ENCODE data around the gene PKD1. TPM values are rescaled to one million over a fixed set of nuclear protein-coding genes. Genes with fewer than 3 reads are reported as not detected.

The PKD1 gene
- total and polyA plus RNA-seq, 2 of the 13 experiments (the other 11 are each of a cell fraction or from before 2014, with no cell fraction given), result 22.1 to 23.0 TPM

- peak; percentile 56; the same call in 1 of the 2 replicates for TF ChIP-seq NFAT5 (CRISPR knock-in tag; IDR thresholded peaks at IDR 0.05)
- TF ChIP-seq GABPB1 (CRISPR knock-in tag; IDR thresholded peaks at IDR 0.05), result peak; percentile 55
- no peak for TF ChIP-seq ZNF704 (CRISPR knock-in tag; IDR thresholded peaks at IDR 0.05; ENCODE audit: borderline replicate concordance)
- TF ChIP-seq ZNF75D (CRISPR knock-in tag; IDR thresholded peaks at IDR 0.05; ENCODE audit: borderline replicate concordance), result no peak
- TF ChIP-seq ZNF557 (CRISPR knock-in tag; IDR thresholded peaks at IDR 0.05), result no peak
- TF ChIP-seq FOXA1 (IDR thresholded peaks at IDR 0.05), result no peak
- peak; percentile 76; the same call in 1 of the 2 replicates for TF ChIP-seq FOXA1 (CRISPR knock-in tag; IDR thresholded peaks at IDR 0.05)
- TF ChIP-seq AFF4 (CRISPR knock-in tag; IDR thresholded peaks at IDR 0.05), result no peak
- TF ChIP-seq ATF2 (CRISPR knock-in tag; IDR thresholded peaks at IDR 0.05), result no peak
- peak; percentile 91; the same call in 1 of the 2 replicates for TF ChIP-seq TBX2 (CRISPR knock-in tag; IDR thresholded peaks at IDR 0.05; ENCODE audit: borderline replicate concordance)
- TF ChIP-seq POLR2AphosphoS2 (IDR thresholded peaks at IDR 0.05; ENCODE audit: low read depth, low read length), result no peak
- TF ChIP-seq CERS6 (CRISPR knock-in tag; IDR thresholded peaks at IDR 0.05), result no peak
- TF ChIP-seq ZNF790 (CRISPR knock-in tag; IDR thresholded peaks at IDR 0.05; ENCODE audit: borderline replicate concordance), result no peak
- no peak for TF ChIP-seq HNRNPH1 (optimal IDR thresholded peaks at IDR 0.05; ENCODE audit: low read depth, low read length)
- no peak for TF ChIP-seq TCF12 (IDR thresholded peaks at IDR 0.05)
- TF ChIP-seq TCF12 (CRISPR knock-in tag; IDR thresholded peaks at IDR 0.05), result peak; percentile 86
Observed at GRCh38 chr16:2039274-2040031, 96.2 kb downstream of the PKD1 start (continued).
